Tibial artery (tissue), 4 donors: ENCODE results near the gene TRPM2.
A peak's percentile ranks its signal among the peaks of the same experiment; 100 is the strongest.

Source experiments
- DNase-seq, 2 donors: peaks; one replicate each; pipeline ENCODE4 v3.0.0-alpha.2; 2019
- H3K27ac ChIP-seq, 2 donors: fragments of 200-600 bp; sonication (generic) in 1 of 2; 1 replicate in 1 of 2; 2 replicates in 1 of 2; pipeline ENCODE4 v1.5.1; 2018 to 2019; ENCODE audit warnings: mild to moderate bottlenecking in 1 of 2
- H3K27me3 ChIP-seq, 2 donors: fragments of 200-600 bp; sonication (generic) in 1 of 2; one replicate each; pipeline versions ENCODE4 v1.5.1 to v1.6.0; 2016 to 2019
- H3K36me3 ChIP-seq, 3 donors: fragments of 200-600 bp; sonication (generic) in 2 of 3; one replicate each; pipeline ENCODE4 v1.5.1; 2016 to 2019; ENCODE audit warnings: mild to moderate bottlenecking in 2 of 3
- H3K4me1 ChIP-seq, 4 donors: fragments of 200-600 bp; sonication (generic) in 2 of 4; 1 replicate in 3 of 4; 2 replicates in 1 of 4; pipeline ENCODE4 v1.5.1; 2016 to 2019
- H3K4me3 ChIP-seq, 2 donors: fragments of 200-600 bp; sonication (generic) in 1 of 2; 1 replicate in 1 of 2; 2 replicates in 1 of 2; pipeline ENCODE4 v1.5.1; 2018 to 2019; ENCODE audit warnings: mild to moderate bottlenecking in 2 of 2
- H3K9me3 ChIP-seq, 3 donors: fragments of 200-600 bp; sonication (generic) in 1 of 3; one replicate each; pipeline ENCODE4 v1.5.1; 2016 to 2019
- CTCF ChIP-seq, 2 experiments: fragments of 200-600 bp in 1 of 2; fragments of 450-650 bp in 1 of 2; IDR thresholded peaks; one replicate each; pipeline ENCODE4 v1.5.1; 2017 to 2019; ENCODE audit warnings: antibody characterized with exemption in 2 of 2, mild to moderate bottlenecking in 1 of 2, moderate library complexity in 1 of 2
- intact Hi-C: fragments of 100-400 bp; cut with DNase I; formaldehyde crosslinking; loops from one replicate; pipeline ENCODE4 v1.15.0; 2023; ENCODE audit warnings: low total_unique reads

The TRPM2 gene

GRCh38 chr21:44483288-44484237 is 130.1 kb downstream of the TRPM2 start:
- Histone ChIP-seq H3K27me3 (peaks cover 0 to 12% of the 10 kb centered on the region in 2 donors), H3K4me3 (no peak overlapping the region), H3K9me3 (no peaks in the 10 kb centered on the region), H3K27ac (no peak overlapping the region), H3K36me3 (no peaks in the 10 kb centered on the region), H3K4me1 (no peaks in the 10 kb centered on the region)
- no peak for DNase-seq
- intact Hi-C loops = no loop called here
- no peak for TF ChIP-seq CTCF (IDR thresholded peaks at IDR 0.05)

- TF ChIP-seq CTCF (IDR thresholded peaks at IDR 0.05) = no peak
- Histone ChIP-seq H3K27me3 (peaks cover 0 to 12% of the 10 kb centered on the region in 2 donors), H3K36me3 (no peaks in the 10 kb centered on the region), H3K9me3 (no peaks in the 10 kb centered on the region), H3K4me3 (no peak overlapping the region), H3K4me1 (no peaks in the 10 kb centered on the region), H3K27ac (no peak overlapping the region)
- no peak for DNase-seq
- intact Hi-C loops = no loop called here
Measured at GRCh38 chr21:44484498-44485253, 131.3 kb downstream of the TRPM2 start.

- intact Hi-C loops = no loop called here
- Histone ChIP-seq H3K4me3 (peak overlapping the region in 1 of 2 donors; percentile 21), H3K36me3 (no peaks in the 10 kb centered on the region), H3K9me3 (no peaks in the 10 kb centered on the region), H3K27ac (no peak overlapping the region), H3K4me1 (no peaks in the 10 kb centered on the region), H3K27me3 (peaks cover 0 to 10% of the 10 kb centered on the region in 2 donors)
- TF ChIP-seq CTCF (IDR thresholded peaks at IDR 0.05) = no peak
- DNase-seq = peak in 1 of 2 donors; percentile 47
Measured at GRCh38 chr21:44485254-44485793, 131.9 kb downstream of the TRPM2 start.

GRCh38 chr21:44485796-44486195 is 132.4 kb downstream of the TRPM2 start:
- H3K9me3 ChIP-seq = no peaks in the 10 kb centered on the region
- peaks cover 0 to 9% of the 10 kb centered on the region in 2 donors for H3K27me3 ChIP-seq
- H3K4me1 ChIP-seq = no peaks in the 10 kb centered on the region
- H3K27ac ChIP-seq = no peak overlapping the region
- no peak for TF ChIP-seq CTCF (IDR thresholded peaks at IDR 0.05)
- intact Hi-C loops = no loop called here
- peak overlapping the region in 1 of 2 donors; percentile 21 for H3K4me3 ChIP-seq
- no peak for DNase-seq
- no peaks in the 10 kb centered on the region for H3K36me3 ChIP-seq

GRCh38 chr21:44486302-44486701 is 132.9 kb downstream of the TRPM2 start:
- intact Hi-C loops = no loop called here
- no peak overlapping the region for H3K27ac ChIP-seq
- no peak for DNase-seq
- H3K9me3 ChIP-seq = no peaks in the 10 kb centered on the region
- no peaks in the 10 kb centered on the region for H3K36me3 ChIP-seq
- H3K4me3 ChIP-seq = no peak overlapping the region
- no peaks in the 10 kb centered on the region for H3K4me1 ChIP-seq
- peaks cover 0 to 9% of the 10 kb centered on the region in 2 donors for H3K27me3 ChIP-seq
- TF ChIP-seq CTCF (IDR thresholded peaks at IDR 0.05) = no peak
